Stromal cell of bone marrow (primary cell): ENCODE results near the gene FDX2.
"Not testable (repeated sequence)": the region's sequence is repeated elsewhere in the genome, so short reads cannot be mapped to it uniquely, and the experiment has no call there.

Experiments
- DNase-seq: peaks from one replicate; pipeline ENCODE4 v3.0.0-alpha.2; 2012; ENCODE audit warnings: low read depth

Gene FDX2

DNA sequence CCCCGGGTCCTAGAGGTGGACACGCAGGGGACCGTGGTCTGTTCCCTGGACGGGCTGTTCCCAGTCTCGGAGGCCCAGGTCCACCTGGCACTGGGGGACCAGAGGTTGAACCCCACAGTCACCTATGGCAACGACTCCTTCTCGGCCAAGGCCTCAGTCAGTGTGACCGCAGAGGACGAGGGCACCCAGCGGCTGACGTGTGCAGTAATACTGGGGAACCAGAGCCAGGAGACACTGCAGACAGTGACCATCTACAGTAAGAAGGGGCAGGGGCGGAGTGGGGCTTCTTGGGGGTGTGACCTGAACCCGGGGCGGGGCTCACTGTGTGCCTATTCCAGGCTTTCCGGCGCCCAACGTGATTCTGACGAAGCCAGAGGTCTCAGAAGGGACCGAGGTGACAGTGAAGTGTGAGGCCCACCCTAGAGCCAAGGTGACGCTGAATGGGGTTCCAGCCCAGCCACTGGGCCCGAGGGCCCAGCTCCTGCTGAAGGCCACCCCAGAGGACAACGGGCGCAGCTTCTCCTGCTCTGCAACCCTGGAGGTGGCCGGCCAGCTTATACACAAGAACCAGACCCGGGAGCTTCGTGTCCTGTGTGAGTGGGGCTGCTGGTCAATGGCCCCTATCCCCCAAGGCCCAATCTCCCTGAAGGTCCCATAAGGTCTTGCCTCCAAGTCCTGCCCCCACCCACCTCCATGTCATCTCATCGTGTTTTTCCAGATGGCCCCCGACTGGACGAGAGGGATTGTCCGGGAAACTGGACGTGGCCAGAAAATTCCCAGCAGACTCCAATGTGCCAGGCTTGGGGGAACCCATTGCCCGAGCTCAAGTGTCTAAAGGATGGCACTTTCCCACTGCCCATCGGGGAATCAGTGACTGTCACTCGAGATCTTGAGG lies 31.5 kb downstream of the FDX2 start:
- no peak for DNase-seq

DNA sequence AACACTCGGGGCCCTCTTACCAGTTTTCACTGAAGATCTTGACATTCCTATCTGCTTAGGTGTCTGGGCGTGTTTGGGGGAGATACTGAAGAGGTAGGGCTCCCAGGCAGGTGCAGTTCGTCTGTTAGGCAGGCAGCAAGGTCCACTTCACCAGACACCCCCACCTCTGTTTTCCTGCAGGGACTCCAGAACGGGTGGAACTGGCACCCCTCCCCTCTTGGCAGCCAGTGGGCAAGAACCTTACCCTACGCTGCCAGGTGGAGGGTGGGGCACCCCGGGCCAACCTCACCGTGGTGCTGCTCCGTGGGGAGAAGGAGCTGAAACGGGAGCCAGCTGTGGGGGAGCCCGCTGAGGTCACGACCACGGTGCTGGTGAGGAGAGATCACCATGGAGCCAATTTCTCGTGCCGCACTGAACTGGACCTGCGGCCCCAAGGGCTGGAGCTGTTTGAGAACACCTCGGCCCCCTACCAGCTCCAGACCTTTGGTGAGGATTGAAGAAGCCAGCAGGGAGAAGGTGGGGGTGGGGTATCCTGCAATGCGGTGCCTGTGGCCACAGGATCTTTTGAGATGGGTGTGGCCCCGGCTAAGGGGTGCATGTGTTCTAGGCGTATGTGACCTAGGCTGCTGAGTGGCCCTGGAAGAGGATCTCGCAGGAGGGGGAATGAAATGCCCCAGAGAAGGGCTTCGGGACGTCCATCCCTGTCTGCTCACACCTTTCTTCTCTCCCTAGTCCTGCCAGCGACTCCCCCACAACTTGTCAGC lies 32.3 kb downstream of the FDX2 start:
- no peak for DNase-seq

DNA sequence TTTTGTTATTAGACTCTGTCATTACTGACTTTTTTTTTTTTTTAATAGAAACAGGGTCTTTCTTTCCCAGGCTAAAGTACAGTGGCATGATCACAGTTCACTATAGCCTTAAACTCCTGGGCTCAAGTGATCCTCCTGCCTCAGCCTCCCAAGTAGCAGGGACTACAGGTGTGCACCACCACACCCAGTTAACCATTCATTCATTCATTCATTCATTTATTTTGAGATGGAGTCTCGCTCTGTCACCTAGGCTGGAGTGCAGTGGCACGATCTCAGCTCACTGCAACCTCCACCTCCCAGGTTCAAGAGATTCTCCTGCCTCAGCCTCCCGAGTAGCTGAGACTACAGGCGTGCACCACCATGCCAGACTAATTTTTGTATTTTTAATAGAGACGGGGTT lies 33.8 kb downstream of the FDX2 start:
- not testable (repeated sequence) for DNase-seq

DNA sequence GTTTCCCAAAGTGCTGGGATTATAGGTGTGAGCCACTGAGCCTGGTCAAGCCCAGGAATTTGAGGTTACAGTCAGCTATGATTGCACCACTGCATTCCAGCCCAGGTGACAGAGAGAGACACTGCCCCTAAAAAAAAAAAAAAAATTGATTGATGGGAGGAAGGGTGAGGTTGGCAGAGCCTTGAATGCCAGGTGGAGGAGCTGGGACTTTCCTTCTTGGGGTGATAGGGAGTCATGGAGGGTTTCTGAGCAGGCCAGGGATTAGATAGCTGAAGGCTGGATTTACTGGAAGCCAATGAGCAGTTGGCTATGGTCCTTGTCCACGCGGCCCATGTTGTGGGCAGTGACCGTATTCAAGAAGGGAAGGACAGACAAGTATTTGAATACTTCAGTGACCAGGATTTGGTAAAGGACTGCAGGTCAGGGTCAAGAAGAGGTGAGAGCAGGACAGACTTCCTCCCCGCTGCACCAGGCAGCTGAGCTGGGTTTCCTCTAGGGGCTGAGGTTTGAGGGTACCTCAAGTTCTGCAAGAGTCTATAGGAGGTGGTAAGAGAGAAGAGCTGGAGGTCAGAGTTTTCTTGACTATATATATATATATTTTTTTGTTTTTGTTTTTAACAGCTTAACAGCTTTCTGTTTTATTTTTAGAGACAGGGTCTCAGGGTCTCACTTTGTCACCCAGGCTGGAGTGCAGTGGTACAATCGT lies 35.9 kb downstream of the FDX2 start:
- no peak for DNase-seq

DNA sequence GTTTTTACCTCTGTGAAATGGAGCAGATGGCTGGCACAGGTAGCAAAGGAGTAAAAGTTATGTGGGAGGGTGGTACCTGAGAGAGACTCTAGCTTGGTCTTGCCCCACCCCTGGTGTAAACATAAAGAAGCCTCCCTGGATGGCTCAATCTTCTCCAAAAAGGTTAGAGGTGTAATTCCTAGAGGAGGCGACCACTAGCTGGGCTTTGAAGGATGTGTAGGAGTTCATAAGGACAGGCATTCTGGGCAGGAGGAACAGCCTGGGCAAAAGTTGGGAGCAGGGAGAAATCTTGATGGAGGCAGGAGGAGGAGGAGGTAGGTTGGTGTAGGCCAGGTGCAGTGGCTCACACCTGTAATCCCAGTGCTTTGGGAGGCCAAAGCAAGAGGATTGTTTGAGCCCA lies 36.9 kb downstream of the FDX2 start:
- DNase-seq = no peak

DNA sequence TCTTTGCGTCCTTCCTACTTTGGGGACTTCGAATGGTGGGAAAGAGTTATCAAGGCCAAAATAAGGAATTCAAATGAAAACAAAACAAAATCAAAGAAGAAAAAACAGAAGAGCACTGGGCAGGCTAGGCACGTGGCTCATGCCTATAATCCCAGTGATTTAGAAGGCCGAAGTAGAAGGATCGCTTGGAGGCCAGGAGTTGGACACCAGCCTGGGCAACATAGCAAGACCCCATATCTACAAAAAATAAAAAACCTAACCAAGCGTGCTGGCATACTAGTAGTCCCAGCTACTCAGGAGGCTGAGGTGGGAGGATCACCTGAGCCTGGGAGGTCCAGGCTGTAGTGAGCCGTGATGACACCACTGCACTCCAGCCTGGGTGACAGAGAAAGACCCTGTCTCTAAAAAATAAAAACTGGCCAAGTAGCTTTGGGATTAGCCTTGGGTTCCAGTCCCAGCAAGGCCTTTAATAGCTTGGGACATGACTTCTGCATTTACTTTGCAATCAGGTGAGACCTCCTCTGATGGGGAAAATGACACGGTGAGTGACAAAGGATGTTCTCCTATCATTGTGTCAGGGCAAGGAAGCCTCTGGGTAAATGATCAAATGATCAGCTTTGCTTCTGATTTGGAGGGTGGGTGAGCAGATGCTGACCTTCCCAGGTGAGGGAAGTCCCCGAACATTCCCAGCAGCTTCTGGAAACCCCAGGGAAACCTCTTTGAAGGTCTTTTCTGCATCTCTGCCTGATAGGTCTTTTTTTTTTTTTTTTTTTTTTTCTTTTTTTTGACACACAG lies 37.8 kb downstream of the FDX2 start:
- no peak for DNase-seq

DNA sequence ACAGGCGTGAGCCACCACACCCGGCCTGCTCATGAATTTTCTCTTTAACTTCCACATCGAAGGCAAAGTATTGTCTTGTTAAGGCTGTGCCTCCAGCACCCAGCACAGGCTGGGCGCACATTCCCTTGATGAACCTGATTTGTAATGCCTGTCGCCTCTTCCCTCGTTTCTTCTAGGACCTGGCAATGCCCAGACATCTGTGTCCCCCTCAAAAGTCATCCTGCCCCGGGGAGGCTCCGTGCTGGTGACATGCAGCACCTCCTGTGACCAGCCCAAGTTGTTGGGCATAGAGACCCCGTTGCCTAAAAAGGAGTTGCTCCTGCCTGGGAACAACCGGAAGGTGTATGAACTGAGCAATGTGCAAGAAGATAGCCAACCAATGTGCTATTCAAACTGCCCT lies 41.2 kb downstream of the FDX2 start:
- no peak for DNase-seq

DNA sequence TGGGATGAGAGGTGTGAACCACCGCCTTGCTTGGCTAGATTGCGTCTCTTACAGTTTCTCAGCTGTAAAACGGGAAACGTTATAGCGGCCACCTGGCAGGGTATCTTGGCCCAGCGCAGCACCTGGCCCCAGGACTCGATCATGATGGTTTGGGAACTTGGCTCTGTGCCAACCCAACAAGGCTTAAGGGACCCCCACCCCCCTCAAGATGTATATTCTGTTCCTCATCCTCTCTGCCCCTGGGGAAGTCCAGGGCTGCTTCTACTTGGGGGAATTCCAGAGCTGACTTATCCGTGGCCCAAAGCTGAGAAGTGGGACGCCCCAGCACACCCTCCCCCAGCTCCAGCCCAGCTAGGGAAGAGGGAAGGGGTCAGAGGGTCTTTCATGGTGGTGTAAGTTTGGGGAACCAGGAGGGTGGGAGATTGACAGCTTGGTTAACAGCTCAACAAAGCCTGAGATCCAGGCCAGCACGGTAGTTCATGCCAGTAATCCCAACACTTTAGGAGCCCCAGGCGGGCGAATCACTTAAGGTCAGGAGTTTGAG lies 44.2 kb downstream of the FDX2 start:
- DNase-seq = no peak

DNA sequence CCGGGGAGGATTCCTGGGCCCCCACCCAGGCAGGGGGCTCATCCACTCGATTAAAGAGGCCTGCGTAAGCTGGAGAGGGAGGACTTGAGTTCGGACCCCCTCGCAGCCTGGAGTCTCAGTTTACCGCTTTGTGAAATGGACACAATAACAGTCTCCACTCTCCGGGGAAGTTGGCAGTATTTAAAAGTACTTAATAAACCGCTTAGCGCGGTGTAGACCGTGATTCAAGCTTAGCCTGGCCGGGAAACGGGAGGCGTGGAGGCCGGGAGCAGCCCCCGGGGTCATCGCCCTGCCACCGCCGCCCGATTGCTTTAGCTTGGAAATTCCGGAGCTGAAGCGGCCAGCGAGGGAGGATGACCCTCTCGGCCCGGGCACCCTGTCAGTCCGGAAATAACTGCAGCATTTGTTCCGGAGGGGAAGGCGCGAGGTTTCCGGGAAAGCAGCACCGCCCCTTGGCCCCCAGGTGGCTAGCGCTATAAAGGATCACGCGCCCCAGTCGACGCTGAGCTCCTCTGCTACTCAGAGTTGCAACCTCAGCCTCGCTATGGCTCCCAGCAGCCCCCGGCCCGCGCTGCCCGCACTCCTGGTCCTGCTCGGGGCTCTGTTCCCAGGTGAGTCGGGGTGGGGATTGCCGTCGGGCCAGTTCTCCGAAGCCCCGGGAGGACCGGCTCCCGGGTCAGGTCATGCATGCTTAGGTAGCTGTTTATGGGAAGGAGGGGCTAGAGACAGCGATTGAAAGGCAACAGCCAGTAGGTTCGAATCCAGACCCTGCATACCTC lies 45.0 kb downstream of the FDX2 start, which contains the start of gene ICAM1:
ICAM1 (plus strand) TSS at position 505 of the 779 bp plus-strand sequence; CDS start at position 545, 40 bp downstream.
- peak; percentile 39 for DNase-seq

DNA sequence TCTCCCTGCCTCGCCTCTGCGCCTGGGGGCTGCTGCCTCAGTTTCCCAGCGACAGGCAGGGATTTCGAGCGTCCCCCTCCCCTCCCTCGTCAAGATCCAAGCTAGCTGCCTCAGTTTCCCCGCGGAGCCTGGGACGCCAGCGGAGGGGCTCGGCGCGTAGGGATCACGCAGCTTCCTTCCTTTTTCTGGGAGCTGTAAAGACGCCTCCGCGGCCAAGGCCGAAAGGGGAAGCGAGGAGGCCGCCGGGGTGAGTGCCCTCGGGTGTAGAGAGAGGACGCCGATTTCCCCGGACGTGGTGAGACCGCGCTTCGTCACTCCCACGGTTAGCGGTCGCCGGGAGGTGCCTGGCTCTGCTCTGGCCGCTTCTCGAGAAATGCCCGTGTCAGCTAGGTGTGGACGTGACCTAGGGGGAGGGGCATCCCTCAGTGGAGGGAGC lies 45.6 kb downstream of the FDX2 start:
- DNase-seq = no peak

DNA sequence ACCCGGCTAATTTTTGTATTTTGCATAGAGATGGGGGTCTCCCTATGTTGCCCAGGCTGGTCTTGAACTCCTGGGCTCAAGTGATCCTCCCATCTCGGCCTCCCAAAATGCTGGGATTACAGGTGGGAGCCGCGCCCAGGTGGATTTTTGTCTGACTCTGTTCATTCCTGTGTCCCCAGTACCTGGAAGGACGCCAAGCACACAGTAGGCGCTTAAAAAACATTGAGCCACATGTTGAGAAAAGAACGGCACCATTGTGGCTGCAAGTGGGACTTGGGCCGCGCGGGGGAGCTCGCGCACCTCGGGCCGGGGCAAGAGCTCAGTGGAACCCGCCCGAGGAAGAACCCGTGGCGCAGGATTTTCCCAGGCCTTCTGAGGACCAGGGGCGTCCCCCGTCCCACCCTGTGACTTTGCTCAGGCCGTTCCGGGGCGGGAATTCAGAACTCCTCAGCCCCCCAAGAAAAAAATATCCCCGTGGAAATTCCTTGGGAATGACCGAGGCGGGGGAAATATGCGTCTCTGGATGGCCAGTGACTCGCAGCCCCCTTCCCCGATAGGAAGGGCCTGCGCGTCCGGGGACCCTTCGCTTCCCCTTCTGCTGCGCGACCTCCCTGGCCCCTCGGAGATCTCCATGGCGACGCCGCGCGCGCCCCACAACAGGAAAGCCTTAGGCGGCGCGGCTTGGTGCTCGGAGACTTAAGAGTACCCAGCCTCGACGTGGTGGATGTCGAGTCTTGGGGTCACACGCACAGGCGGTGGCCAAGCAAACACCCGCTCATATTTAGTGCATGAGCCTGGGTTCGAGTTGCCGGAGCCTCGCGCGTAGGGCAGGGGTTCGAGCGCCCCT lies 46.3 kb downstream of the FDX2 start:
- DNase-seq = peak; percentile 39

DNA sequence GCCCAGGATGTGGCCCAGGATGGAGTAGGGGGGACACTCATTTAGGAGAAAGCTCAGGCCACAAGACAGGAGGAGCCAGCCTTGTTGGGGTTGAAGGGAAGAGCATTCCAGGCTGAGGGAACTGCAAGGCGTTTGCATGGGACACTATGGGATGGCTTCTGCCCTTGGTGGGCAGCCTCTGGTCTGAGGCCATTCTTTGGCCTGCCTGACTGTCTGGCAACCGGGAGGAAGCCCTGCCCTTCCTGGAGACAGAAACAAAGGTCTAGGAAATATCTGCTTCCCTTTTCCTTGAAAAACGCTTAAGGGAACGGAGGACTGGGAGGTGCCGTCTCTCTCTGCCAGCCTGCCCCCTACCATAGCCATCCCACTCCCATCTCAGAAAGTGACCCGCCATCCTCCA lies 47.7 kb downstream of the FDX2 start:
- DNase-seq = no peak

DNA sequence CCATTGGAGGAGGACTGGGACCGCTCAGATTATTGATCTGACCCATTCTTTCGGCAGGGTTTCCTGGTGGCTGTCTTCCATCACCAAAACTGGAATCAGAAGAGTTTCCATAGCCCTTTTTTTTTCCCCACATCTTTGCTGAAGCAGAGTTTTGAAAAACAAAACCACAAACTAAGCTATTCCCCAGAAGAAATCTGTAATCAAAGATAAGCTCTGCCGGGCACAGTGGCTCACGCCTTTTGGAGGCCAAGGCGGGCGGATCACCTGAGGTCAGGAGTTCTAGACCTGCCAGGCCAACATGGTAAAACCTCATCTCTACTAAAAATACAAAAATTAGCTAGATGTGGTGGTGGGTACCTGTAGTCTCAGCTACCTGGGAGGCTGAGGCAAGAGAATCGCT lies 49.1 kb downstream of the FDX2 start:
- no peak for DNase-seq

DNA sequence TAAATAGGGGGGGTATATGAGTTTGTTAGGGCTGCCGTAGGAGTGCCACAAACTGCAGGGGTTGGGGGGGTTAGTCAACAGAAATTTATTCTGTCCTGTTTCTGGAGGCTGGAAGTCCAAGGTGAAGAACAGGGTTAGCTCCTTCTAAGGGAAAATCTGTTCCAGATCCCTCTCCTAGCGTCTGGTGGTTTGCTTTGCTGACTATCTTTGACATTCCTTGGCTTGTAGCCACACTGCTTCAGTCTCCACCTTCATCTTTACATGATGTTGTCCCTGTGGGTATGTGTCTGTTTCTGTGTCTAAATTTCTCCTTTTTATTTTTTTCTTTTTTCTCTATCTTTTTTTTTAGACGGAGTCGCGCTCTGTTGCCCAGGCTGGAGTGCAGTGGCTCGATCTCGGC lies 53.0 kb downstream of the FDX2 start:
- DNase-seq = no peak

DNA sequence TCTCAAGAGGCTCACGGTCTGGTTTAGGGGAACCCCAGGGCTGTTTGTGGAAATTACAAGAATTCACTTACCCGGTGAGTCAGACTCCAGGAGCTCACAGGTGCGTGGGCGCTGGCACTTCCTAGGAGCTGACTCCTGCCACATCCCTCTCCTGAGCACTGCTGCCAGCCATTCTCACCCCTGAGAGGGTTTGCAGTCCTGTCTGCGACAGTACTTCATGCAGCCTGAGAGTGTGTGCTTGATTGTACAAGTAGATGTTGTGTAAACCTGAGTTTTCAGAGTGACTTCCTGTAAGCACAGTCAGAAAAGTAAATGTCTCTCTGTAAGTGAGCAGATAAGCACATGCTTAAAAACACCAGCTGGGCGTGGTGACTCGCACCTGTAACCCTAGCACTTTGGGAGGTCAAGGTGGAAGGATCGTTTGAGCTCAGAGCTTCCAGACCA lies 55.7 kb downstream of the FDX2 start:
- DNase-seq = no peak
